HG03139 (cell line): ENCODE results near the gene HSPA1L.
"Not testable (repeated sequence)": the region's sequence is repeated elsewhere in the genome, so short reads cannot be mapped to it uniquely, and the experiment has no call there.

ENCODE experiments used
- ATAC-seq: cut with Tn5 transposase; IDR thresholded peaks from one replicate; pipeline ENCODE4 v1.9.1; 2021; ENCODE audit not compliant: unreplicated experiment

HSPA1L gene

GRCh38 chr6:31817133-31817928, 2.2 kb upstream of the HSPA1L start:
- not testable (repeated sequence) for ATAC-seq

GRCh38 chr6:31814677-31815024, 432 bp downstream of the HSPA1L start:
- ATAC-seq: no peak

GRCh38 chr6:31813465-31813849, 1.6 kb downstream of the HSPA1L start:
- ATAC-seq: no peak

- ATAC-seq: no peak
Observed at GRCh38 chr6:31811645-31812044, 3.4 kb downstream of the HSPA1L start.

- not testable (repeated sequence) for ATAC-seq
Observed at GRCh38 chr6:31808599-31808998, 6.5 kb downstream of the HSPA1L start.

GRCh38 chr6:31806470-31807272, 8.4 kb downstream of the HSPA1L start, which contains the start of gene LSM2:
Gene LSM2 (minus strand): TSS chr6:31806966. CDS start chr6:31806757, 209 bp downstream.
- ATAC-seq: peak; percentile 93

GRCh38 chr6:31805939-31806469, 9.1 kb downstream of the HSPA1L start:
- ATAC-seq: no peak

- not testable (repeated sequence) for ATAC-seq
Observed at GRCh38 chr6:31801031-31801927, 13.8 kb downstream of the HSPA1L start.

GRCh38 chr6:31799781-31800180, 15.3 kb downstream of the HSPA1L start:
- no peak for ATAC-seq

- ATAC-seq: no peak
Observed at GRCh38 chr6:31797588-31797987, 17.5 kb downstream of the HSPA1L start.

- no peak for ATAC-seq
Observed at GRCh38 chr6:31796993-31797385, 18.1 kb downstream of the HSPA1L start.

- peak; percentile 73 for ATAC-seq
Observed at GRCh38 chr6:31795616-31796298, 19.3 kb downstream of the HSPA1L start, which contains the start of gene VARS1. Gene VARS1 (minus strand): TSS chr6:31795752. CDS start chr6:31795217, 535 bp downstream.

GRCh38 chr6:31794866-31795615, 20.0 kb downstream of the HSPA1L start:
- peak; percentile 3 for ATAC-seq

- no peak for ATAC-seq
Observed at GRCh38 chr6:31794294-31794865, 20.7 kb downstream of the HSPA1L start.

- not testable (repeated sequence) for ATAC-seq
Observed at GRCh38 chr6:31793927-31794245, 21.2 kb downstream of the HSPA1L start.

- no peak for ATAC-seq
Observed at GRCh38 chr6:31792761-31793171, 22.3 kb downstream of the HSPA1L start.

GRCh38 chr6:31792090-31792374, 23.1 kb downstream of the HSPA1L start:
- no peak for ATAC-seq

GRCh38 chr6:31791324-31792089, 23.6 kb downstream of the HSPA1L start:
- no peak for ATAC-seq

GRCh38 chr6:31785475-31785874, 29.6 kb downstream of the HSPA1L start:
- ATAC-seq: no peak
